Kidney epithelial cell (primary cell): ENCODE data around the gene OPCML. TPM values are rescaled to one million over a fixed set of nuclear protein-coding genes. Genes with fewer than 3 reads are reported as not detected.

Source experiments
- DNase-seq: peaks from one replicate; pipeline ENCODE4 v3.0.0-alpha.2; 2010; ENCODE audit warnings: low read depth
- H3K27me3 ChIP-seq: 2 replicates; pipeline ENCODE4 v1.6.0; 2011; ENCODE audit warnings: low read length; ENCODE audit not compliant: control insufficient read depth, insufficient read depth
- H3K36me3 ChIP-seq: 2 replicates; pipeline ENCODE4 v1.5.1; 2011; ENCODE audit warnings: low read length; ENCODE audit not compliant: control insufficient read depth, insufficient read depth
- H3K4me3 ChIP-seq: 2 replicates; pipeline ENCODE4 v1.5.1; 2011; ENCODE audit warnings: low read depth, mild to moderate bottlenecking, control low read depth, low read length
- total RNA-seq: library from RNA; depleted of rRNA; stranded (reverse); fragments of >200 nt; gene quantifications from 2 replicates; pipeline ENCODE4 v1.2.3, GENCODE V29; 2015
- TF ChIP-seq, protein P1 (sequence below): IDR thresholded peaks from 2 replicates; pipeline ENCODE4 v1.5.1; 2011; ENCODE audit warnings: mild to moderate bottlenecking, moderate library complexity, low read length, control low read depth, inconsistent platforms; ENCODE audit not compliant: insufficient read depth, poor library complexity, severe bottlenecking

Gene OPCML
- total RNA-seq, 1 donor from 2014 or later = under 0.01 TPM

- TF ChIP-seq, protein P1, sequence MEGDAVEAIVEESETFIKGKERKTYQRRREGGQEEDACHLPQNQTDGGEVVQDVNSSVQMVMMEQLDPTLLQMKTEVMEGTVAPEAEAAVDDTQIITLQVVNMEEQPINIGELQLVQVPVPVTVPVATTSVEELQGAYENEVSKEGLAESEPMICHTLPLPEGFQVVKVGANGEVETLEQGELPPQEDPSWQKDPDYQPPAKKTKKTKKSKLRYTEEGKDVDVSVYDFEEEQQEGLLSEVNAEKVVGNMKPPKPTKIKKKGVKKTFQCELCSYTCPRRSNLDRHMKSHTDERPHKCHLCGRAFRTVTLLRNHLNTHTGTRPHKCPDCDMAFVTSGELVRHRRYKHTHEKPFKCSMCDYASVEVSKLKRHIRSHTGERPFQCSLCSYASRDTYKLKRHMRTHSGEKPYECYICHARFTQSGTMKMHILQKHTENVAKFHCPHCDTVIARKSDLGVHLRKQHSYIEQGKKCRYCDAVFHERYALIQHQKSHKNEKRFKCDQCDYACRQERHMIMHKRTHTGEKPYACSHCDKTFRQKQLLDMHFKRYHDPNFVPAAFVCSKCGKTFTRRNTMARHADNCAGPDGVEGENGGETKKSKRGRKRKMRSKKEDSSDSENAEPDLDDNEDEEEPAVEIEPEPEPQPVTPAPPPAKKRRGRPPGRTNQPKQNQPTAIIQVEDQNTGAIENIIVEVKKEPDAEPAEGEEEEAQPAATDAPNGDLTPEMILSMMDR = no peak
- peaks cover 11% of the 10 kb centered on the region for H3K27me3 ChIP-seq
These were observed 456.9 kb downstream of the OPCML start for GRCh38 chr11:133075351-133075750.

DNA sequence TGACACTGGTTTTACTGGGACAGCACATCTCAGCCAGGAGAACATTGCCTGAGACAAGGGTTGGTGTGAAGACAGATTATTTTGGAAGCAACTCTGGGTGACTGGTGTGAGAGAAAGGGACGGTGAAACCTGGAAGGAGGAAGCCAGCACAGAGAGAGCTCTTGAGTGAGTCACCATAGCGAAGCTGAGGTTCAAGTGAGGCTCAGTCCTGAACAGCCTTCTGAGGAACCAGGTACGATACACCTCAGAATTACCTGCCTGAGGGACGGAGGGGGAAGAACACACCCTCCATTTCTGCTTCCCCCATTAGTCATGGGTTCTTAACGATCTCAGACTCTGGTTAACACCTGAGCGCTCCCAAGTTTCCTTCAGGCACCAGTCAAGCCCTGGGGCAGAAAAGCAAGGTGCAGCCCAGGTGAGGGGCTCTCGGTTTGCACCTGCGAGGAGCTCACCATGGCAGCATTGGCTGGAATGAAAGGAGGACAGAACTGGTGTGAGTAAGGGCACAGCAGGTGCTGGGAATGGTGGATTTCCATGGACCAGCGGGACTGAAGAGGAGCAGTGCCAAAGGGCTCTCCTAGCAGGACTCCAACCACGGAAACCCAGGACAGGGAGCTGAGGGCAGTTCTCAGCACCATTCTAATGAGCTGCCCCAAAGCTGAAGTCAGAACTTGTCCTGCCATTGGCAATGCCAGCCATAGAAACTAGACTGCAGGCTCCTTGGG, 459.3 kb downstream of the OPCML start:
- Histone ChIP-seq H3K27me3 (peaks cover 3% of the 10 kb centered on the region), H3K4me3 (no peak overlapping the region), H3K36me3 (no peaks in the 10 kb centered on the region)
- no peak for DNase-seq
- TF ChIP-seq, protein P1 = no peak

More at GRCh38 chr11:133075351-133075750, 456.9 kb downstream of the OPCML start:
- H3K36me3 ChIP-seq = no peaks in the 10 kb centered on the region
- no peak for DNase-seq
- H3K4me3 ChIP-seq = no peak overlapping the region

- H3K27me3 ChIP-seq = peaks cover 3% of the 10 kb centered on the region
- TF ChIP-seq, protein P1 = no peak
- no peak for DNase-seq
- H3K36me3 ChIP-seq = no peaks in the 10 kb centered on the region
- no peak overlapping the region for H3K4me3 ChIP-seq
These were observed 459.9 kb downstream of the OPCML start for GRCh38 chr11:133072378-133072777.

DNA sequence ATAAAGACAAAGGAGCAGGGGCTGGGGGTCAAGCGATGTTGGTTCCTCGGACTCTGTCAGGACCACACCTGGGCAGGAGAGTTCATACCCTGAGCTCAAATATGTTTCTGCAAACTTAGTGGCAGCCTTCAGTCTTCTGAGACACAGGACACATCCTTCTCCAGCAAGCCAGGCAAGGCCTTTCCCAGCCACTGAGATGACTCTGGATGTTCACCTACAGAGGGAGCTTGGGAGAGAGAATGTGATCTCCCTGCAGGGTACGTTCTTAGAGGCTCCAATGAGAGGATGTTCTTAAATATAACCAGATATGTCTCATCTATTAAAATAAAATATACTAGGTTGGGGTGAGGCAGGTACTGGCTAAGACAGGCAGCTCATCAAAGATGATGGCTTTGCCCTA, 461.5 kb downstream of the OPCML start:
- Histone ChIP-seq H3K36me3 (no peaks in the 10 kb centered on the region), H3K27me3 (peaks cover 3% of the 10 kb centered on the region), H3K4me3 (no peak overlapping the region)
- DNase-seq = no peak
- TF ChIP-seq, protein P1 = no peak

GRCh38 chr11:133070021-133070713, 462.1 kb downstream of the OPCML start:
- TF ChIP-seq, protein P1 = no peak
- H3K36me3 ChIP-seq = no peaks in the 10 kb centered on the region
- no peak for DNase-seq

More at GRCh38 chr11:133070021-133070713, 462.1 kb downstream of the OPCML start:
- no peak overlapping the region for H3K4me3 ChIP-seq
- H3K27me3 ChIP-seq = peaks cover 3% of the 10 kb centered on the region
